Endothelial cell of coronary artery (primary cell): ENCODE data around the gene GPR65. TPM values are rescaled to one million over a fixed set of nuclear protein-coding genes. Genes with fewer than 3 reads are reported as not detected.

Source experiments
- total RNA-seq: library from RNA; depleted of rRNA; stranded (reverse); fragments of >200 nt; gene quantifications from 2 replicates; pipeline ENCODE4 v1.2.3, GENCODE V29; 2014

Gene GPR65
- total RNA-seq: under 0.01 and 0.09 TPM in 2 replicates

GRCh38 chr14:88005050-88005481, at the start of gene GPR65:
GPR65 (plus strand) TSS chr14:88005135; CDS start chr14:88010848, 5,713 bp downstream.

GRCh38 chr14:87992718-87993628, 12.0 kb upstream of the GPR65 start, which contains the start of gene GALC:
GALC (minus strand) TSS chr14:87993182; CDS start chr14:87993164, 18 bp downstream.

Other genes starting within 250 kb of the GPR65 start
- gene GALC, start 12.0 kb upstream of the GPR65 start, total RNA-seq: 14.6 and 17.7 TPM in 2 replicates